Measurements from ENCODE around the gene PSMB10. TPM values are rescaled to one million over a fixed set of nuclear protein-coding genes. Genes with fewer than 3 reads are reported as not detected.

PSMB10 gene
- total and polyA plus RNA-seq, 2 of the 8 experiments (the other 6 are each of a cell fraction or from before 2014, with no cell fraction given), result 32.1 to 61.9 TPM

DNA sequence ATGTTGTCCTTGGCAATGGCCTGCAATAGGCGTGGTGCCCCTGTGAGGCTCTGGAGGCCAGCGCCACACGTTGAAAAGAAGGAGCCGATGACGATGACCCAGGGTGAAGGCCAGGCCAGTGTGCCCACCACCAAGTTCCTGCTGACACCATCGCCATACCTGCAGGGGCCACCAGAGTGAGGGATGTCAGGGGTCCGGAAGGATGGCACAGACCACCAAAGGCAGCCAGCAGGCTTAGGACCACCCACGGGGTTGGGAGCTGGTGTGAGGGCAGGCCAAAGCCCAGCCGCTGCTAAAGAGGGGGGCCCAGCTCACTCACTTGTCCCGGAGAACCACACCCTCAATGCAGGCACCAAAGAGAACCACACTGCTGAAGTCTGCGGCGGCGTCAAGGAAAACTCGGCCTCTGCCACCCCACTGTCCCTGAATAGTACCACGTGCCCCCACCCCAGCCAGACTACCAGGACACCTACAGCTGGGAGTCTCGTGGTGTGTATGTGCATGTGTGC lies 13.7 kb upstream of the PSMB10 start:
- Histone ChIP-seq H3K27me3 (replicated peaks in 1 of 4; ENCODE audit: control insufficient read depth in 3 of 4, extremely low read depth in 1 of 4, insufficient read depth in 3 of 4, low read length in 3 of 4) (no peaks in the 10 kb centered on the region), H3K4me1 (replicated peaks in 1 of 4; ENCODE audit: control insufficient read depth in 3 of 4, insufficient read depth in 4 of 4, low read length in 3 of 4) (no peaks in the 10 kb centered on the region), H3K9ac (replicated peaks in 1 of 4; ENCODE audit: extremely low read depth in 1 of 4, low read depth in 3 of 4, low read length in 3 of 4) (no peak overlapping the region), H2BK12ac (ENCODE audit: low read depth, low read length) (no peak overlapping the region), H4K20me1 (replicated peaks in 1 of 2; ENCODE audit: control insufficient read depth in 1 of 2, insufficient read depth in 2 of 2, low read length in 2 of 2) (peaks cover 7 to 32% of the 10 kb centered on the region in 2 experiments), H4K91ac (replicated peaks; ENCODE audit: insufficient read length, low read length) (no peak overlapping the region), H3K56ac (replicated peaks; ENCODE audit: insufficient read length, low read depth, low read length) (no peak overlapping the region), H3K4me2 (ENCODE audit: insufficient read depth in 1 of 2, low read depth in 2 of 2, low read length in 2 of 2) (no peak overlapping the region), H3K79me1 (ENCODE audit: low read depth, low read length) (no peaks in the 10 kb centered on the region; the same call in 1 of the 2 replicates), H2AK5ac (ENCODE audit: low read depth, low read length) (no peak overlapping the region), H3K23ac (ENCODE audit: insufficient read length) (no peak overlapping the region), H3K4ac (replicated peaks; ENCODE audit: insufficient read length, low read depth, low read length) (no peak overlapping the region), H2BK120ac (replicated peaks; ENCODE audit: low read depth, low read length) (no peak overlapping the region), H3K4me3 (ENCODE audit: extremely low read depth in 1 of 4, insufficient read depth in 2 of 4, low read depth in 3 of 4, low read length in 4 of 4) (no peak overlapping the region), H2BK5ac (ENCODE audit: low read depth, low read length) (no peak overlapping the region), H3K36me3 (ENCODE audit: control insufficient read depth in 2 of 4, insufficient read depth in 4 of 4, low read length in 3 of 4) (peaks cover 12 to 56% (median 28%) of the 10 kb centered on the region in 4 experiments), H4K8ac (ENCODE audit: extremely low read depth, insufficient read depth, low read length) (no peak overlapping the region; the same call in 1 of the 2 replicates), H2BK15ac (ENCODE audit: low read length) (no peak overlapping the region), H4K5ac (ENCODE audit: insufficient read length, low read depth, low read length) (no peak overlapping the region), H2AFZ (ENCODE audit: low read length) (no peak overlapping the region), H3K18ac (ENCODE audit: extremely low read depth, low read length) (no peak overlapping the region), H2BK20ac (ENCODE audit: low read length) (no peak overlapping the region), H3K23me2 (ENCODE audit: low read depth, low read length) (peaks cover 3% of the 10 kb centered on the region; the same call in 1 of the 2 replicates), H3K79me2 (ENCODE audit: control insufficient read depth in 1 of 2, insufficient read depth in 2 of 2, low read length in 2 of 2) (no peaks in the 10 kb centered on the region), H3K14ac (ENCODE audit: insufficient read length) (no peak overlapping the region), H3K9me3 (ENCODE audit: insufficient read depth in 2 of 2, low read depth in 1 of 2, low read length in 1 of 2) (no peaks in the 10 kb centered on the region), H3K27ac (ENCODE audit: low read depth, low read length) (no peak overlapping the region)
- WGBS, 2 experiments (ENCODE audit: extremely low coverage in 1 of 2, insufficient coverage in 1 of 2, insufficient read length in 1 of 2, insufficient replicate concordance in 2 of 2, low coverage in 1 of 2, low lambda C conversion rate in 2 of 2, missing lambda C conversion rate in 1 of 2), result 97% methylated on average over 15 of the region's 16 CpGs; no CpG with 5 or more reads in 1 of the 2 experiments
- ChIA-PET POLR2A (ENCODE audit: partially characterized antibody) (interaction anchor here (1.0 to 8.5 kb wide), 4 partner anchors 11 to 79 kb away, joined by 3 to 47 read pairs (median 3); partner anchors contain the start of gene PSMB10), CTCF (ENCODE audit: partially characterized antibody) (interaction anchor here (1.0 to 2.6 kb wide), 3 partner anchors 9 to 91 kb away, joined by 3 to 19 read pairs (median 5); no protein-coding TSS in a partner anchor)
- FAIRE-seq, result no peak
- DNase-seq (ENCODE audit: low read depth in 1 of 2, low spot score in 2 of 2), result no peak
- TF ChIP-seq KDM1A (IDR thresholded peaks at IDR 0.05; ENCODE audit: borderline replicate concordance, low read length) (no peak), SIRT6 (IDR thresholded peaks at IDR 0.05; ENCODE audit: low read length) (no peak), CTBP2 (IDR thresholded peaks at IDR 0.05; ENCODE audit: borderline replicate concordance, insufficient read depth, insufficient read length, low read length) (no peak), GTF2F1 (IDR thresholded peaks at IDR 0.05; ENCODE audit: borderline replicate concordance, low read depth, low read length) (no peak), POLR2A (IDR thresholded peaks at IDR 0.05; ENCODE audit: control extremely low read depth in 1 of 2, low read depth in 2 of 2, low read length in 2 of 2) (no peak; a peak in 1 of 3 replicates), CBX5 (IDR thresholded peaks at IDR 0.05; ENCODE audit: low read depth, low read length) (no peak)
- TF ChIP-seq, protein P1, sequence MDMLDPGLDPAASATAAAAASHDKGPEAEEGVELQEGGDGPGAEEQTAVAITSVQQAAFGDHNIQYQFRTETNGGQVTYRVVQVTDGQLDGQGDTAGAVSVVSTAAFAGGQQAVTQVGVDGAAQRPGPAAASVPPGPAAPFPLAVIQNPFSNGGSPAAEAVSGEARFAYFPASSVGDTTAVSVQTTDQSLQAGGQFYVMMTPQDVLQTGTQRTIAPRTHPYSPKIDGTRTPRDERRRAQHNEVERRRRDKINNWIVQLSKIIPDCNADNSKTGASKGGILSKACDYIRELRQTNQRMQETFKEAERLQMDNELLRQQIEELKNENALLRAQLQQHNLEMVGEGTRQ (IDR thresholded peaks at IDR 0.05; ENCODE audit: low read length), result no peak
- TF ChIP-seq, protein P2, sequence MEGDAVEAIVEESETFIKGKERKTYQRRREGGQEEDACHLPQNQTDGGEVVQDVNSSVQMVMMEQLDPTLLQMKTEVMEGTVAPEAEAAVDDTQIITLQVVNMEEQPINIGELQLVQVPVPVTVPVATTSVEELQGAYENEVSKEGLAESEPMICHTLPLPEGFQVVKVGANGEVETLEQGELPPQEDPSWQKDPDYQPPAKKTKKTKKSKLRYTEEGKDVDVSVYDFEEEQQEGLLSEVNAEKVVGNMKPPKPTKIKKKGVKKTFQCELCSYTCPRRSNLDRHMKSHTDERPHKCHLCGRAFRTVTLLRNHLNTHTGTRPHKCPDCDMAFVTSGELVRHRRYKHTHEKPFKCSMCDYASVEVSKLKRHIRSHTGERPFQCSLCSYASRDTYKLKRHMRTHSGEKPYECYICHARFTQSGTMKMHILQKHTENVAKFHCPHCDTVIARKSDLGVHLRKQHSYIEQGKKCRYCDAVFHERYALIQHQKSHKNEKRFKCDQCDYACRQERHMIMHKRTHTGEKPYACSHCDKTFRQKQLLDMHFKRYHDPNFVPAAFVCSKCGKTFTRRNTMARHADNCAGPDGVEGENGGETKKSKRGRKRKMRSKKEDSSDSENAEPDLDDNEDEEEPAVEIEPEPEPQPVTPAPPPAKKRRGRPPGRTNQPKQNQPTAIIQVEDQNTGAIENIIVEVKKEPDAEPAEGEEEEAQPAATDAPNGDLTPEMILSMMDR (IDR thresholded peaks at IDR 0.05; ENCODE audit: control extremely low read depth in 1 of 3, insufficient read depth in 1 of 3, low read depth in 1 of 3, low read length in 3 of 3), result no peak
- TF ChIP-seq, protein P3, sequence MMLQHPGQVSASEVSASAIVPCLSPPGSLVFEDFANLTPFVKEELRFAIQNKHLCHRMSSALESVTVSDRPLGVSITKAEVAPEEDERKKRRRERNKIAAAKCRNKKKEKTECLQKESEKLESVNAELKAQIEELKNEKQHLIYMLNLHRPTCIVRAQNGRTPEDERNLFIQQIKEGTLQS (IDR thresholded peaks at IDR 0.05; ENCODE audit: insufficient read depth, low read depth, low read length), result no peak

Measured in H1 (cell line).